HG03469 (cell line): ENCODE data around the gene GPC2.
A peak's percentile ranks its signal among the peaks of the same experiment; 100 is the strongest.
"Not testable (repeated sequence)": the region's sequence is repeated elsewhere in the genome, so short reads cannot be mapped to it uniquely, and the experiment has no call there.

Source experiments
- ATAC-seq: cut with Tn5 transposase; IDR thresholded peaks from one replicate; pipeline ENCODE4 v1.9.1; 2021; ENCODE audit warnings: mild to moderate bottlenecking, moderate library complexity, moderate number of reproducible peaks; ENCODE audit not compliant: unreplicated experiment

GPC2 gene

DNA sequence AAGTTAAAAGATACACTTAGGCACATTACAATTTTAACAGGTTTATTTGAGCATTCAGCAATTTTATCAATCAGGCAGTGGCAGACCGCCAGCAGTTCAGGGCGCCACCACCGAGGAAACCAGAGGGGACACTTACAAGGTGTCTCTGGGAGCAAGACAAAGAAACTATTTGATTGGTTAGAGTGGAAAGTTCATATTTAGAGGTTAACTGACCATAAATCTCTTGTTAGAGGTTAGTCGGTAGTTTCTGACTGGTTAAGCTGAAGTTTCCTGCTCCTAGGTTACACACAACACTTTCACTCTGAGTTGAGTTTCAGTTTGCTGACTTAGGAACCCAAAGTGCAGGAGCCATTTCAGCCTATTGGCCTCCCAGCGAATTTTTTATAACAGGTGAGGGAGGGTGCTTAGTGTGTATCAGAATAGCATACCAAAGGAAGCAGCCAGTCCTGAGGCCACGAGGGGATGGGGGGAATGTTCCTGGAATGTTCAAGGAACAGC is 31.8 kb upstream of the GPC2 start:
- ATAC-seq, result peak; percentile 49

DNA sequence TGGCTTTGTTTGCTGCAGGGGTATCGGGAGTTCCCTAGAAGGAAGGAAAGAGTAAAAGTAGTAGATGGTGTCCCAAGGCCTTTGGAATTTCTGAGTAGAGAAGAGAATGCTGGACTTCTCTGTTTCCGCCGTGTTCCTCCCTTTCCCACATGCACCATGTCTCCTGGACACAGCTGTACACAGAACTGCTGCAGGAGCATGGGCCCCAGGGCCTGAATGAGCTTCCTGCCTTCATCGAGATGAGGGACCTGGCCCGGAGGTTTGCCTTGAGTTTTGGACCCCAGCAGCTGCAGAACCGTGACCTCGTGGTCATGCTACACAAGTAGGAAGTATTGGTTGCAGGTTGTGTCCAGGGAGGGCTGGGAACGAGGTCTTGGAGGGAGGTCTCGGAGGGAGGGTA is 27.3 kb upstream of the GPC2 start:
- ATAC-seq, result no peak

DNA sequence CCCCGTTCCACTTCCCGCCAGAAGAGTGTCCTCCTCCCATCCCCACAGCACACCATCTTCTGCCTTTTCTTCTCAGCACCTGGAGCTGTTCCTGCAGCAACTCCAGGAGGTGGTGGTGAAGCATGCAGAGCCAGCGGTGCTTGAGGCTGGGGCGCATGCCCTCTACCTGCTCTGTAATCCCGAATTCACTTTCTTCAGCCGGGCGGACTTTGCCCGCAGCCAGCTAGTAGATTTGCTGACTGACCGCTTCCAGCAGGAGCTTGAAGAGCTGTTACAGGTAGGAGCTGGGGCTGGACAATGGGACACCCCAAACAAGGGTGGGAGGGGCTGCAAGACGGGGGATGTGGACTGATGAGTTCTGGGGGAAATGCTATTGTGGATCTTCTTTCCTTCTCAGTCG is 23.5 kb upstream of the GPC2 start:
- no peak for ATAC-seq

DNA sequence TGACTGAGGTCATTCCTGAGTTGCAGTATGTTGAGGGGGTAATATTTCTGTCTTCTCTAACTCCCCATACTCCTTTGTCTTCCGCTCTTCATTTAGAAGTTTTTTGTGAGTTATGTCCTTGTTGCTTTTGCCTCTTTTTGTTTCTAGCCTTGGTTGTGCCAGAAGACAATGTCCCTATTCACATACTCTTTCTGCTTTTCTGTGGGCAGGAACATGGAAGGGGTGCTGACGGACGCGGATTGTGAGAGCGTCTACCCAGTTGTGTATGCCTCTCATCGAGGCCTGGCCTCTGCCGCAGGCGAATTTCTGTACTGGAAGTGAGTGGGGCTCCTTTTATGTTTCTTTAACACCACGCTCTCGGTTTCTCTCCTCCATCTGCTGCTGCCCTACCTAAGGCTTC is 21.1 kb upstream of the GPC2 start:
- ATAC-seq, result no peak

DNA sequence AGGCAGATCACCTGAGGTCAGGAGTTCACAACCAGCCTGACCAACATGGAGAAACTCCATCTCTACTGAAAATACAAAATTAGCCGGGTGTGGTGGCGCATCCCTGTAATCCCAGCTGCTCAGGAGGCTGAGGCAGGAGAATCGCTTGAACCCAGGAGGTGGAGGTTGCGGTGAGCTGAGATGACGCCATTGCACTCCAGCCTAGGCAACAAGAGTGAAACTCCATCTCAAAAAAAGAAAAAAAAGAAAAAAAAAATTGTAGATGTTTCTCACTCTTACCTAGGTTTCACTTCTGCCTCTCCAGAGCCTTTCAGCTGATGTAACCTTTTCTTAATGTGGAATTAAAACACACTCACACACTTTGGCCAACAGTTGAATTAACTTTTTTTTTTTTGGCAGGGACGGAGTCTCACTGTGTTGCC is 18.7 kb upstream of the GPC2 start:
- ATAC-seq, result not testable (repeated sequence)

DNA sequence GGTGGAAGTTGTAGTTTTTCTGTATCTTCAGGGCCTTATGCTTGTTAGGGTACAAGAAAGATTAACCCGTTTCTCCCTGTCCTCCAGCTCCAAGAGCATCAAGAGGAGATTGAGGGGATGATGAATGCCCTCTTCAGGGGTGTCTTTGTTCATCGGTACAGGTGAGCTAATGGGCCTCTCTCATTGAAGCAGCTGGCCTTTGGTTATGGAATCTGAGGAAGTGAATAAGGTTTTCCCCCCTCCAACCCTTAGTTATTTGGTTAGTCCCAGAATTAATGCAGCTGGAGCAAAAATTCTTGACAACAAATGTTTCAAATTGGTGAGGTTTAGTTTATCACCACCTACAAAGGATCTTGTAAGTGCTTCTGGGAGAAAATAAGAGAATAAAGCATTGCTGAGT is 18.0 kb upstream of the GPC2 start:
- ATAC-seq, result no peak

- ATAC-seq, result no peak
These were observed 15.8 kb upstream of the GPC2 start for GRCh38 chr7:100192969-100193368.

DNA sequence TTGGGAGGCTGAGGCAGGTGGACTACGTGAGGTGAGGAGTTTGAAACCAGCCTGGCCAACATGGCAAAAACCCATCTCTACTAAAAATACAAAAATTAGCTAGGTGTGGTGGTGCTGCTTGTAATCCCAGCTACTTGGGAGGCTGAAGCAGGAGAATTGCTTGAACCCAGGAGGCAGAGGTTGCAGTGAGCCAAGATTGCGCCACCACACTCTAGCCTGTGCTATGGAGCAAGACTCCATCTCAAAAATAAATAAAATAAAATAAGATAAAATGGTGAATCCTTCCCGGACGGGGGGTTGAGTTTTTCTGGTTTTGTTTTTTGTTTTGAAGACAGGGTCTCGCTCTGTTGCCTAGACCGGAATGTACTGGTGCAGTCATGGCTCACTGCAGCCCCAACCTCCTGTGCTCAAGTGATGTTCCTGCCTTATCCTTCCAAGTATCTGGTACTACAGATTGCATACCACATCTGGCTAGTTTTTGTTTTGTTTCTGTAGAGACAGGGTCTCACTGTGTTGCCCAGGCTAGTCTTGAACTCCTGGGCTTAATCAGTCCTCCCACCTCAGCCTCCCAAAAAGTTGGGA is 15.2 kb upstream of the GPC2 start:
- ATAC-seq, result not testable (repeated sequence)

DNA sequence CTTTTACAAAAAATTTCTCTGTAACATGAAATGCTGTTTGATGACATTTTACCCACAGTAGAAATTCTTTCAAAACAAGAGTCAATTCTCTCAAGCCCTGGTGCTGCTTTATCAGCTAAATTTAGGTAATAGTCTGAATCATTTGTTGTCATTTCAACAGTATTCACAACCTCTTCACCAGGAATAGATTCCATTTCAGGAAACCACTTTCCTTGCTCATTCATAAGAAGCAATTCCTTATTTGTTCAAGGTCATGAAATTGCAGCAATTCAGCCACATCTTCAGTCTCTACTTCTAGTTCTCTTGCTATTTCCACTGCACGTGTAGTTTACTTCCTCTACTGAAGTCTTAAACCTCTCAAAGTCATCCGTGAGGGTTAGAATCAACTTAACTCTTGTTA is 14.6 kb upstream of the GPC2 start:
- no peak for ATAC-seq

GRCh38 chr7:100190048-100190711 is 13.0 kb upstream of the GPC2 start:
- no peak for ATAC-seq

DNA sequence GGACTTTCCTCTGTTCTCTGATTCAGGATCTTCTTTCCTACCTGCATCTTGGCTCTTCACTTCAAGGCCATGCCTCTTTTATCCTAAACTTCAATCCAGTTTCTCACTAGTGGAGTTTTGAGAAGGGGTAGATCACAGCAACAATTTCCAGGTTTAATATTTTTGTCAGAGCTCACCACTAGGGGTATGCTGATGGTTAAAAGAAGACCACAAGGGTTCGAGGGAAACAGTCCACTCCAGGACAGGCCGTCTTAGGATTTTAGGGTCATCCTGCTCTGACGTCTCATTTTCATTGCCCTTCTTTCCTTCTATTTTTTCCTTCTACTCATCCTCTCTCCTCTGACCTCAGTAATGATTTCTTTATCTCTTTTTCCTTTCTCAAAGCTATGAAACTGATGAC is 11.9 kb upstream of the GPC2 start:
- no peak for ATAC-seq

DNA sequence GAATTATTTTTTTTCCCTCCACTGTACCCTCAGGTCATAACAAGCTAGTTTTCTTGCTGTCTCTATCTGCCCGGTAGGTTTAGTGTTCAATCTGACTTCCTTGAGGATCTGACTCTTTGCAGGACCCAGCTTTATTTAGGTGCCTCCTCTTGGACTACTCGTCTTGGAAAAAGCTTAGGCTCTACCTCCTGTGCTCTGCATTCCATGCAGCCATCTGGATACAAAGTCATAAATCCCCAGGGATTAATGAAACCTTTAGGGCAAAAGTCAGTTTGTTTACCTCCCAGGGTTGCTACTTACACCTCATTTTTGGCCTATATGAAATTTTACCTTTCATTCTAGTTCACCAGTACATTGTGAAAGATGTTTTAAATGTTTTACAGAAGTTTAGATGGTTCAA is 8.5 kb upstream of the GPC2 start:
- no peak for ATAC-seq

GRCh38 chr7:100183090-100183489 is 5.9 kb upstream of the GPC2 start:
- not testable (repeated sequence) for ATAC-seq

GRCh38 chr7:100182616-100183015 is 5.4 kb upstream of the GPC2 start:
- ATAC-seq, result not testable (repeated sequence)

GRCh38 chr7:100180084-100180483 is 2.9 kb upstream of the GPC2 start:
- ATAC-seq, result not testable (repeated sequence)

GRCh38 chr7:100176096-100177044 is 811 bp downstream of the GPC2 start:
- ATAC-seq, result no peak

GRCh38 chr7:100175296-100175935 is 1.8 kb downstream of the GPC2 start:
- no peak for ATAC-seq

GRCh38 chr7:100174582-100174981 is 2.6 kb downstream of the GPC2 start:
- no peak for ATAC-seq

DNA sequence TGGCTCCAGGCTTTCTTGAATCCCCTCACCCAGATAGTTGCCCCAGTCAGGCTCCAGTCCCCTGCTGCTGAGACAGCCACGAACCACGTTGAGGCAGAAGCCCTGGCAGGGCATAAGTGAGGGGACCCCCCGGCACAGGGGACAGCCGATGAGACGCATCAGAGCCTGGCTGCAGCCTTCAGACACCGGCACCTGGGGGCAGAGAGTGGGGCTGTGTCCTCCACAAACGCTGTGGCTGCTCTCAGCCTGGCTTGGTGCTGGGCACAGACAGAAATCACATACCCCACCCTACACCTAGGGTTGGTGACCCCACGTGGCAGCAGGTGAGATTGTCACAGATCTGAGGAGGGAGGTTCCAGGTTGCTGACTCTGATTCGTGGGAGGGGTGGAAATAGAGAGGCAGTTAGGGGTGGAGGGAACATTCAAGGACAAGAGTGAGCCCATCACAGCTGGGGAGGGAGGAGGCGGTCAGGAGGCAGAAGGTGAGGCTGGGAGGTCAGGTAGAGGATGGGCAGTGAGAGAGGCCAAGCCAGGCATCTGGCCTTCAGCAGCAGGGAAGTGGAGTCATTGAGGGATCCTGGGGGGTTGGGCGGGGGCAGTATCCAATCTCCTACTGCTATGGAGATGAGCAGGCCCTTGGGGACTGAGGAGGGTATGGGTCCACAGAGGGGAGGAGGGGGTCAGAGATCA is 3.2 kb downstream of the GPC2 start:
- no peak for ATAC-seq

- ATAC-seq, result no peak
These were observed 5.3 kb downstream of the GPC2 start for GRCh38 chr7:100171840-100172239.
